HUES48 (cell line): ENCODE results near the gene PANK4.

Experiments
- H3K27ac ChIP-seq: one replicate; pipeline ENCODE4 v1.7.0; 2013; ENCODE audit warnings: low read depth, low read length, inconsistent platforms
- H3K27me3 ChIP-seq: 2 replicates; pipeline ENCODE4 v1.6.1; 2013; ENCODE audit warnings: mild to moderate bottlenecking, low read length; ENCODE audit not compliant: control insufficient read depth, insufficient read depth
- H3K36me3 ChIP-seq: 2 replicates; pipeline ENCODE4 v1.6.1; 2013; ENCODE audit warnings: low read length; ENCODE audit not compliant: control insufficient read depth, insufficient read depth
- H3K4me1 ChIP-seq: 2 replicates; pipeline ENCODE4 v1.6.1; 2013; ENCODE audit warnings: mild to moderate bottlenecking, low read length; ENCODE audit not compliant: control insufficient read depth, insufficient read depth
- H3K4me3 ChIP-seq: 2 replicates; pipeline ENCODE4 v1.5.1; 2013; ENCODE audit warnings: mild to moderate bottlenecking, low read depth, low read length
- H3K9ac ChIP-seq: 2 replicates; pipeline ENCODE4 v1.6.1; 2013; ENCODE audit warnings: mild to moderate bottlenecking, low read depth, low read length, moderate library complexity
- H3K9me3 ChIP-seq: 2 replicates; pipeline ENCODE4 v1.6.1; 2013; ENCODE audit warnings: low read length; ENCODE audit not compliant: control insufficient read depth, insufficient read depth

The PANK4 gene

GRCh38 chr1:2480236-2480985 is 46.0 kb downstream of the PANK4 start:
- Histone ChIP-seq H3K9me3 (no peaks in the 10 kb centered on the region), H3K4me3 (no peak overlapping the region), H3K4me1 (no peaks in the 10 kb centered on the region), H3K27me3 (no peaks in the 10 kb centered on the region), H3K9ac (no peak overlapping the region), H3K36me3 (no peaks in the 10 kb centered on the region), H3K27ac (no peak overlapping the region)

DNA sequence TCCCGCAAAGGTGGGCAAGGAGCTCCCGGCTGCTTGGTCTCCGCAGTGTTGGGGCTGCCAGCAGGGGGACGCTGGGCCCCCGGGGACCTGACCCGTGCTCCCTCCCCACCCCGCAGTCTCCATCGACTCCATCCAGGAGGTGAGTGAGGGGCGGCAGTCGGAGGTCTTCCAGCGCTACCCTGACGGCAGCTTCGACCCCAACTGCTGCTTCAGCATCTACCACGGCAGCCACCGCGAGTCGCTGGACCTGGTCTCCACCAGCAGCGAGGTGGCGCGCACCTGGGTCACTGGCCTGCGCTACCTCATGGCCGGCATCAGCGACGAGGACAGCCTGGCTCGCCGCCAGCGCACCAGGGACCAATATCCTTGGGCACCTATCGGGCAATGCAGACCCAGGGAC is 46.8 kb downstream of the PANK4 start:
- no peaks in the 10 kb centered on the region for H3K27me3 ChIP-seq
- H3K36me3 ChIP-seq = no peaks in the 10 kb centered on the region
- no peak overlapping the region for H3K4me3 ChIP-seq
- H3K9ac ChIP-seq = no peak overlapping the region
- H3K27ac ChIP-seq = no peak overlapping the region
- no peaks in the 10 kb centered on the region for H3K9me3 ChIP-seq
- no peaks in the 10 kb centered on the region for H3K4me1 ChIP-seq

DNA sequence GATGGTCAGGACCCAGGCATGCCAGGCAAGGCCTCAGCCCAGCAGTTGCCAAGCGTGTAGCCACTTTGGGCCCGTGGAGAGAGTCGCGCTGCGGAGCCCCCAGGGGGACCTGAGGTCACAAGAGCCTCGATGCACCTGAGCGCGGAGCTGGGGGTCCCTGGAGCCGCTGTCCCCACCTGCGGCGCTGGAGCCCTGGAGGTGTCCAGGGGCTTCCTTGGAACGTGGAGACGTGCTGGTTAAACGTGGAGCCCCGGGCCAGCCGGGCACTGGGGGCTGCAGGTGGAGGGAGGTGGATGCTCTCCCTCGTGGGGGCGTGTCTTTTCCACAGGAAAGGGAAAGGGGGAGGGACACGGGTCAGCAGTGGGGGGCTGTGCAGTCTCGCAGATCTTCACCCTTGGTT is 47.2 kb downstream of the PANK4 start:
- Histone ChIP-seq H3K4me3 (no peak overlapping the region), H3K9ac (no peak overlapping the region), H3K36me3 (no peaks in the 10 kb centered on the region), H3K27me3 (no peaks in the 10 kb centered on the region), H3K9me3 (no peaks in the 10 kb centered on the region), H3K27ac (no peak overlapping the region), H3K4me1 (no peaks in the 10 kb centered on the region)

DNA sequence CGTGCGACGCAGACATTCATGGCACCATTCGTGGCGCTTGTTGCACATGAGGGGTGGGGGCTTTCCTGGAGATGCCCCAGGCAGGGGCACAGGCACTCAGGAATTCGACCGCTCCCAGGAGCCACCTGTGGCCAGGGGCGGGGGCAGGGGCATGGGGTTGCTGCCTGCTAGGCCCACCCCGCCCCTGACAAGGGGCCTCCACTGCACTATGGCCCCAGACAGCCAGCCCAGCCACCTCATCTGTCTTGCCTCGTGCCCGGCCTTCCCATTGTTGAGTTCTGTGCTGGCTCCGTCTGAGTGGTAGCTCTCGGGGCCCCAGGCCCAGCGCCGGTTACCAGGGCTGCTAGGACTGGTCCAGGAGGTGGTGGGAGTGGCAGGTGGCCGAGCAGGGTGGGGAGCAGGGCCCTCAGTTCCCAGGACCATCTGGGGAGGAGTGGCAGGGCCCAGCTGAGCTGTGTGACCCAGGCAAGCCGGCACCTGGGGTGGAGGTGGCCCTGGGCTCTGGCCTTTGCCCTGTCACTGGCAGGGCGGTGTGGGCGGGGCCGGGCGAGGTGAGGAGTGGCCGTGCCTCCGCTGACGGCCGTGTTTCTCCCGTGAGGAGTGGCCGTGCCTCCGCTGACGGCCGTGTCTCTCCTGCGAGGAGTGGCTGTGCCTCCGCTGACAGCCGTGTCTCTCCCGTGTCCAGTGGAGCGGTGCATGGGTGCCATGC is 48.5 kb downstream of the PANK4 start:
- Histone ChIP-seq H3K4me3 (no peak overlapping the region), H3K9me3 (no peaks in the 10 kb centered on the region), H3K4me1 (no peaks in the 10 kb centered on the region), H3K27ac (no peak overlapping the region), H3K27me3 (no peaks in the 10 kb centered on the region), H3K9ac (no peak overlapping the region), H3K36me3 (no peaks in the 10 kb centered on the region)

DNA sequence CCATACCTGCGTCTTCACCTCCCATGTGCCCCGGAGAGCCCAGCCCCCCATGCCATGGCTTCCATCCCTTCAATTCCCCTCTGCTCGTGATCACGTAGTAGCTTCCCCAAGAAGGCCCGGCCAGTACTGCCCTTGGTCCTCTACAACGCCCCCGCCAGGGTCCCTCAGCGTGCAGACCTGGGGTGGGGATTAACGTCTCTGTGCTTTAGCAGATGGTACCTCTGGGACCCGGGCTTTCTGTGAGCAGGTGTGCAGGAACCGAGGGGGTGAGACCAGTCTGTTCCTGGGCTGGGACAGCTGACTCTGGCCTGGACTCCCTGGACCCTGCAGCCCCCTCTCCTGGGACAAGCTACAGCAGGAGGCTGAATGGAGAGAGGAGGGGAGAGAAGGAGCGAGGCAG is 49.1 kb downstream of the PANK4 start:
- Histone ChIP-seq H3K4me1 (no peaks in the 10 kb centered on the region), H3K36me3 (no peaks in the 10 kb centered on the region), H3K9me3 (no peaks in the 10 kb centered on the region), H3K4me3 (no peak overlapping the region), H3K27ac (no peak overlapping the region), H3K27me3 (no peaks in the 10 kb centered on the region), H3K9ac (no peak overlapping the region)

DNA sequence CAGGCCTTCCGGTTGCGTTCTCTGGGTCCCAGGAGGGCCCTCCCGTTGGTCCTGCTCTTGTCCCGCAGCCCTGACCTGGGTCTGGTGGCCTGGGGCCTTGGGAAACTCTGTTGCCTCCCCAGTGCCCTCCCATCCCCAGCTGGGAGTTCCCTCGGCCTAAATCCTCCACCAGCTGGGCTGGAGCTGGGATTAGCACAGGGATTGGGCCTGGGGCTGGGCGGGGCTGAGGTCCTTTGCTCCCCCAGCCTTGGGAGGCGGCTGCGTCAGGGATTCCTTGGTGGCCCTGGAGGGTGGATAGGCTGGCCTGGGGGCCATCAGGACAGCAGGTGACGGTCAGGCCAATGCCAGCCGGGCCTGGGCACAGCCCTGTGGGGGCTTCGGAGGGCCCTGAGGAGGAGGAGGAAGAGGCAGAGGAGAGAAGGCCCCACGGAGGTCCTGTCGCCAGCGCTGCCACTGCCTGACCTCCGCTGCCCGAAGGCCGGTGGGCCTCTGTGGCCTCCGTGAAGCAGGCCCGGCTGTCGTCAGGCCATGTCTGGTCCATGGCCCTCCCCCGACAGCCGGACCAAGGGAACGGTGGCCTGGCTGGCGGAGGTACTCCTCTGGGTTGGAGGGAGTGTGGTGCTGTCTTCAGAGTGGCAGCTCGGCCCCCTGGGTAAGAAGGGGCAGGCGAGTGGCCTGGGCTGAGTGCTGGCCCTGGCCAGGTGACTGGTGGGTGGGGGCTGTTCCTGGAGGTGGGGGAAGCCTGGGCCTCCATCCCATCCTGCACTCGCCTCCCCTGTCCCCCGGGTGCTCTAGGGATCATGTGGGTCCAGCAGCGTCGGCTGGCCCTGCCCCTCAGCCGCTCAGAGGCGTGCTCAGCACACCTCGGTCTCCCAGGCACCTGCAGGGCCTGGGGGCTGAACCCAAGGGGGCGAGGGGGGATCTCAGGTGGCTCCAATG is 50.1 kb downstream of the PANK4 start, which contains the start of gene PLCH2:
Gene PLCH2, plus strand, starts transcription at position 229 of the 939 bp plus-strand sequence. Its CDS starts 300 bp downstream, at position 529.
- no peaks in the 10 kb centered on the region for H3K27me3 ChIP-seq
- no peak within 1 kb of the TSS for H3K27ac ChIP-seq

GRCh38 chr1:2475571-2475970 is 50.8 kb downstream of the PANK4 start:
- H3K9ac ChIP-seq = no peak overlapping the region
- no peak overlapping the region for H3K27ac ChIP-seq
- H3K36me3 ChIP-seq = no peaks in the 10 kb centered on the region
- no peaks in the 10 kb centered on the region for H3K9me3 ChIP-seq
- no peaks in the 10 kb centered on the region for H3K27me3 ChIP-seq
- H3K4me1 ChIP-seq = no peaks in the 10 kb centered on the region
- H3K4me3 ChIP-seq = no peak overlapping the region

More for the DNA sequence above, 50.1 kb downstream of the PANK4 start, which contains the start of gene PLCH2:
- no peaks in the 10 kb centered on the region for H3K36me3 ChIP-seq
- H3K9me3 ChIP-seq = no peaks in the 10 kb centered on the region
- no peak within 1 kb of the TSS for H3K9ac ChIP-seq
- H3K4me1 ChIP-seq = no peaks in the 10 kb centered on the region
- no peak within 1 kb of the TSS for H3K4me3 ChIP-seq

- Histone ChIP-seq H3K4me3 (no peak overlapping the region), H3K36me3 (no peaks in the 10 kb centered on the region), H3K9ac (no peak overlapping the region), H3K27me3 (no peaks in the 10 kb centered on the region), H3K9me3 (no peaks in the 10 kb centered on the region), H3K27ac (no peak overlapping the region), H3K4me1 (no peaks in the 10 kb centered on the region)
Measured at GRCh38 chr1:2474933-2475371, 51.4 kb downstream of the PANK4 start.

- Histone ChIP-seq H3K4me1 (no peaks in the 10 kb centered on the region), H3K4me3 (no peak overlapping the region), H3K27ac (no peak overlapping the region), H3K9ac (no peak overlapping the region), H3K27me3 (no peaks in the 10 kb centered on the region), H3K9me3 (no peaks in the 10 kb centered on the region), H3K36me3 (no peaks in the 10 kb centered on the region)
Measured at GRCh38 chr1:2474104-2474844, 52.1 kb downstream of the PANK4 start.

GRCh38 chr1:2473198-2473597 is 53.2 kb downstream of the PANK4 start:
- Histone ChIP-seq H3K9ac (no peak overlapping the region), H3K27me3 (no peaks in the 10 kb centered on the region), H3K9me3 (no peaks in the 10 kb centered on the region), H3K36me3 (no peaks in the 10 kb centered on the region), H3K4me1 (no peaks in the 10 kb centered on the region), H3K4me3 (no peak overlapping the region), H3K27ac (no peak overlapping the region)
